GM23338 (cell line): Measurements from ENCODE around the gene ILF2. TPM values are rescaled to one million over a fixed set of nuclear protein-coding genes. Genes with fewer than 3 reads are reported as not detected.
A peak's percentile ranks its signal among the peaks of the same experiment; 100 is the strongest.

Experiments
- ATAC-seq: fragments of 200-7000 bp; cut with Tn5 transposase; 3 replicates; pipeline ENCODE4 v1.9.1; 2020
- DNase-seq: peaks from one replicate; pipeline ENCODE4 v3.0.0-alpha.2; 2015; ENCODE audit warnings: low spot score
- H2AFZ ChIP-seq: fragments of 200-600 bp; sonication (generic); 2 replicates; pipeline ENCODE4 v1.8.0; 2016; ENCODE audit warnings: antibody characterized with exemption, mild to moderate bottlenecking, moderate library complexity
- H3F3A ChIP-seq: fragments of 200-600 bp; sonication (generic); replicated peaks from 2 replicates; pipeline ENCODE4 v1.8.0; 2017; ENCODE audit warnings: antibody characterized with exemption, mixed run types, low read depth
- H3K27ac ChIP-seq: fragments of 200-600 bp; sonication (generic); 2 replicates; pipeline ENCODE4 v1.6.1; 2016; ENCODE audit warnings: low read depth
- H3K27me3 ChIP-seq: fragments of 200-600 bp; sonication (generic); 2 replicates; pipeline ENCODE4 v1.8.0; 2016; ENCODE audit warnings: mild to moderate bottlenecking, mixed run types, moderate library complexity; ENCODE audit not compliant: insufficient read depth
- H3K36me3 ChIP-seq: fragments of 200-600 bp; sonication (generic); 2 replicates; pipeline ENCODE4 v1.8.0; 2016; ENCODE audit warnings: mild to moderate bottlenecking; ENCODE audit not compliant: insufficient read depth
- H3K4me1 ChIP-seq: fragments of 200-600 bp; sonication (generic); 2 replicates; pipeline ENCODE4 v1.8.0; 2016; ENCODE audit warnings: mild to moderate bottlenecking, moderate library complexity; ENCODE audit not compliant: insufficient read depth
- H3K4me2 ChIP-seq: fragments of 200-600 bp; sonication (generic); 2 replicates; pipeline ENCODE4 v1.7.1; 2017; ENCODE audit warnings: mixed run types
- H3K4me3 ChIP-seq: fragments of 200-600 bp; sonication (generic); 2 replicates; pipeline ENCODE4 v1.6.1; 2016; ENCODE audit warnings: mixed run types
- H3K79me2 ChIP-seq: fragments of 200-600 bp; sonication (generic); replicated peaks from 2 replicates; pipeline ENCODE4 v1.8.0; 2017; ENCODE audit warnings: mild to moderate bottlenecking; ENCODE audit not compliant: insufficient read depth
- H3K9me2 ChIP-seq: fragments of 200-600 bp; sonication (generic); 2 replicates; pipeline ENCODE4 v1.8.0; 2017; ENCODE audit not compliant: insufficient read depth
- H4K20me1 ChIP-seq: fragments of 200-600 bp; sonication (generic); replicated peaks from 2 replicates; pipeline ENCODE4 v1.8.0; 2017; ENCODE audit warnings: mild to moderate bottlenecking; ENCODE audit not compliant: insufficient read depth
- H3K27ac Mint-ChIP-seq: 2 replicates; pipeline ENCODE4 v1.8.0; 2020; ENCODE audit warnings: inconsistent platforms, mild to moderate bottlenecking, moderate library complexity, mixed read lengths
- H3K27me3 Mint-ChIP-seq: 3 replicates; pipeline ENCODE4 v1.8.0; 2022; ENCODE audit warnings: low read depth, mild to moderate bottlenecking, moderate library complexity, mixed read lengths, inconsistent platforms; ENCODE audit not compliant: insufficient read depth, poor library complexity
- H3K36me3 Mint-ChIP-seq: 3 replicates; pipeline ENCODE4 v1.8.0; 2021; ENCODE audit warnings: low read depth, mild to moderate bottlenecking, inconsistent platforms, moderate library complexity, mixed read lengths
- H3K4me1 Mint-ChIP-seq: 3 replicates; pipeline ENCODE4 v1.8.0; 2020; ENCODE audit warnings: mild to moderate bottlenecking, inconsistent platforms, mixed read lengths
- H3K4me3 Mint-ChIP-seq: 3 replicates; pipeline ENCODE4 v1.8.0; 2021; ENCODE audit warnings: moderate library complexity, mild to moderate bottlenecking, inconsistent platforms, mixed read lengths
- H3K9me3 Mint-ChIP-seq: 3 replicates; pipeline ENCODE4 v1.8.0; 2020; ENCODE audit warnings: moderate library complexity, mild to moderate bottlenecking, inconsistent platforms, mixed read lengths
- CREB1 ChIP-seq: fragments of 250-450 bp; sonication (Bioruptor Pico); IDR thresholded peaks from 2 replicates; pipeline ENCODE4 v1.5.0; 2020; ENCODE audit warnings: low read depth, mild to moderate bottlenecking, moderate library complexity
- CTCF ChIP-seq, 2 experiments: fragments of 200-600 bp in 1 of 2; sonication (generic) in 1 of 2; conservative IDR thresholded peaks; 2 replicates each; pipeline versions ENCODE4 v1.5.1 to v1.6.1; 2016 to 2017; ENCODE audit warnings: antibody characterized with exemption in 2 of 2, low read depth in 2 of 2, mild to moderate bottlenecking in 2 of 2, moderate library complexity in 1 of 2
- EZH2 ChIP-seq: fragments of 200-600 bp; sonication (generic); IDR thresholded peaks from one replicate; pipeline ENCODE4 v1.8.0; 2017; ENCODE audit warnings: antibody characterized with exemption, mild to moderate bottlenecking, low read depth; ENCODE audit not compliant: unreplicated experiment
- EZH2phosphoT487 ChIP-seq: fragments of 200-600 bp; sonication (generic); IDR thresholded peaks from one replicate; pipeline ENCODE4 v1.8.1; 2018; ENCODE audit warnings: antibody characterized with exemption; ENCODE audit not compliant: unreplicated experiment
- JUNB ChIP-seq: IDR thresholded peaks from one replicate; pipeline ENCODE4 v1.6.1; 2016; ENCODE audit warnings: antibody characterized with exemption; ENCODE audit not compliant: unreplicated experiment
- NANOG ChIP-seq: IDR thresholded peaks from 2 replicates; pipeline ENCODE4 v1.6.1; 2016; ENCODE audit warnings: antibody characterized with exemption, borderline replicate concordance
- POLR2AphosphoS5 ChIP-seq: IDR thresholded peaks from 2 replicates; pipeline ENCODE4 v1.6.1; 2016; ENCODE audit warnings: antibody characterized with exemption, low read depth
- REST ChIP-seq: IDR thresholded peaks from one replicate; pipeline ENCODE4 v1.6.1; 2018; ENCODE audit warnings: antibody characterized with exemption; ENCODE audit not compliant: unreplicated experiment
- STAT1 ChIP-seq: IDR thresholded peaks from one replicate; pipeline ENCODE4 v1.6.1; 2016; ENCODE audit warnings: antibody characterized with exemption; ENCODE audit not compliant: unreplicated experiment
- ZNF114 ChIP-seq: fragments of 250-450 bp; sonication (Bioruptor Pico); IDR thresholded peaks from 2 replicates; pipeline ENCODE4 v1.5.0; 2020; ENCODE audit warnings: mild to moderate bottlenecking, moderate library complexity
- ZNF331 ChIP-seq: fragments of 250-450 bp; sonication (Bioruptor Pico); IDR thresholded peaks from 2 replicates; pipeline ENCODE4 v1.5.0; 2020; ENCODE audit warnings: low read depth, mild to moderate bottlenecking, moderate library complexity
- polyA plus RNA-seq: library from polyadenylated mRNA; unstranded; fragments of >200 nt; fragmentation: Nextera tagmentation; extraction: Ambion mirVana; gene quantifications from 2 replicates; pipeline ENCODE4 v1.2.1, GENCODE V29; 2016
- total RNA-seq: library from RNA; depleted of rRNA; stranded (reverse); fragments of >200 nt; shearing (Covaris generic); gene quantifications from 2 replicates; pipeline ENCODE4 v1.2.3, GENCODE V29; 2014

Gene ILF2
- total and polyA plus RNA-seq, 2 experiments from 2014 or later, result 214 to 337 TPM

GRCh38 chr1:153619171-153619570, 51.6 kb downstream of the ILF2 start (continued):
- no peak for TF ChIP-seq CTCF (conservative IDR thresholded peaks at IDR 0.05; ENCODE audit: low read depth in 2 of 2)
- TF ChIP-seq ZNF331, result no peak
- no peak for TF ChIP-seq REST
- TF ChIP-seq CREB1, result no peak
- TF ChIP-seq EZH2, result no peak
- TF ChIP-seq ZNF114, result no peak
- no peak for TF ChIP-seq NANOG
- TF ChIP-seq JUNB, result no peak
- no peak for TF ChIP-seq POLR2AphosphoS5
- no peak for TF ChIP-seq STAT1
- TF ChIP-seq EZH2phosphoT487, result no peak

GRCh38 chr1:153617663-153618062, 53.1 kb downstream of the ILF2 start:
- Histone ChIP-seq H3K36me3 (no peaks in the 10 kb centered on the region), H3K9me2 (no peaks in the 10 kb centered on the region), H3K4me3 (no peak overlapping the region), H3K27me3 (no peaks in the 10 kb centered on the region), H3F3A (no peaks in the 10 kb centered on the region), H3K27ac (no peak overlapping the region), H3K79me2 (no peaks in the 10 kb centered on the region), H2AFZ (no peak overlapping the region), H3K4me2 (no peak overlapping the region), H4K20me1 (no peaks in the 10 kb centered on the region), H3K4me1 (peaks cover 4% of the 10 kb centered on the region; the same call in 1 of the 2 replicates)
- TF ChIP-seq CTCF (conservative IDR thresholded peaks at IDR 0.05; ENCODE audit: low read depth in 2 of 2), result peak; percentile 41 to 76; a peak in 3 of 4 replicates
- no peak for TF ChIP-seq CREB1
- ATAC-seq (peak; percentile 62), DNase-seq (peak; percentile 60)
- Mint-ChIP-seq H3K36me3 (peaks cover 15% of the 10 kb centered on the region), H3K9me3 (no peaks in the 10 kb centered on the region), H3K27me3 (peaks cover 13% of the 10 kb centered on the region), H3K27ac (no peak overlapping the region), H3K4me3 (no peak overlapping the region), H3K4me1 (peaks cover 23% of the 10 kb centered on the region)
